Type B pancreatic cell (in vitro differentiated cells): ENCODE measurements around the gene MASP1. TPM values are rescaled to one million over a fixed set of nuclear protein-coding genes. Genes with fewer than 3 reads are reported as not detected.

ENCODE experiments used
- DNase-seq: peaks from one replicate; pipeline ENCODE4 v3.0.0; 2021; ENCODE audit warnings: mixed read lengths; ENCODE audit not compliant: unreplicated experiment; ENCODE audit errors: extremely low spot score
- H3K27ac Mint-ChIP-seq: 2 replicates; pipeline ENCODE4 v1.8.0; 2021; ENCODE audit warnings: mild to moderate bottlenecking, mixed read lengths
- H3K27me3 Mint-ChIP-seq: 2 replicates; pipeline ENCODE4 v1.8.0; 2021; ENCODE audit warnings: mixed read lengths
- H3K36me3 Mint-ChIP-seq: 2 replicates; pipeline ENCODE4 v1.8.0; 2021; ENCODE audit warnings: mixed read lengths
- H3K4me1 Mint-ChIP-seq: one replicate; pipeline ENCODE4 v1.8.0; 2021; ENCODE audit warnings: mixed read lengths; ENCODE audit not compliant: unreplicated experiment
- H3K4me3 Mint-ChIP-seq: 2 replicates; pipeline ENCODE4 v1.8.0; 2021; ENCODE audit warnings: mild to moderate bottlenecking, mixed read lengths
- H3K9me3 Mint-ChIP-seq: 2 replicates; pipeline ENCODE4 v1.8.0; 2021; ENCODE audit warnings: mixed read lengths
- CTCF ChIP-seq: fragments of 200-600 bp; sonication (generic); conservative IDR thresholded peaks from 2 replicates; pipeline ENCODE4 v1.5.0; 2021; ENCODE audit warnings: antibody characterized with exemption, mild to moderate bottlenecking
- total RNA-seq: library from RNA; stranded (reverse); gene quantifications from 2 replicates; pipeline ENCODE4 v1.2.1, GENCODE V29; 2021; ENCODE audit warnings: low replicate concordance

MASP1 gene
- total RNA-seq, 1 donor from 2014 or later, result 1.6 TPM

- H3K27ac Mint-ChIP-seq, result no peak overlapping the region
- H3K4me3 Mint-ChIP-seq, result no peak overlapping the region
- peaks cover 34% of the 10 kb centered on the region for H3K27me3 Mint-ChIP-seq
- H3K9me3 Mint-ChIP-seq, result no peaks in the 10 kb centered on the region
- H3K36me3 Mint-ChIP-seq, result no peaks in the 10 kb centered on the region
- no peak for TF ChIP-seq CTCF
- H3K4me1 Mint-ChIP-seq, result peaks cover 23% of the 10 kb centered on the region
- no peak for DNase-seq
These were observed 2.2 kb upstream of the MASP1 start for GRCh38 chr3:187293516-187294430.

DNA sequence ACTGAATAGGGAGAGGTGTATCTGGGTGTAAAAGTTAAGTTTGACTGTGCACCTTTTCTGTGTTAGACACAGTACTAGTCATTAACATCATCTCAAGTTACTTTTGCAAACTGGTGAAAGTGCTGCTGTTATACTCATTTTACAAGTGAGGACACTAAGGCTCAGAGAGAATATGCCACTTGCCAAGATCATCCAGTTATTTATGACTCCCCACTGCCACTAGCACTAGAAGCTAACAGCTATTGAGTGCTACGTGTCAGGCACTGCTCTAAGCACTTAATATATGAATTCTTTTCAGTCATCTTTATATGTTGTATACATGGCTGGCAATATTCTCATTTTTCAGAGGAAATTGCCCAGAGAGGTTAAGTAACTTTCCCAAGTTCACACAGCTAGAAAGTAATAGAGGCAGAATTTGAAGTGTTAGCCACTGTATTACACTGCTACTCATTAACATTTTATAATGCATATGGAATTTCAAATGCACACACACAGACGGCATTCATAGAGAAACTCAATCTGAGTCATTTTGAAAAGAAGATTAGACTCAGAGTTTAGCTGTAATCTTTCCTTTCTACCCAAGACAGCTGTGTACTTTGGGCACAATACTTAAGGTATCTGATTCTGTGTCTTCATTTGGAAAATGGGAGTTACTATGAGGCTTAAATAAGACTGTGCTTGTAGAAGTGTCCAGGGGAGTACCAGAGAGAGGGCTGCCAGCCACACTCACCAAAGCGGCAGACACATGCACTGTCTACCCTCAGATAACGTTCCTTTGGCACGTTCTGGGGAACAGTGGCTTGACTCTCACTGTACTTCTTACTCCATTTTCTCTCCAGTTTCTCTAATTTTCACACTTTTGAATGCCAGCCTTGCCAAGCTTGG lies 1.3 kb upstream of the MASP1 start:
- H3K4me3 Mint-ChIP-seq, result no peak overlapping the region
- no peak overlapping the region for H3K27ac Mint-ChIP-seq
- no peaks in the 10 kb centered on the region for H3K9me3 Mint-ChIP-seq
- peaks cover 34% of the 10 kb centered on the region for H3K27me3 Mint-ChIP-seq
- no peak for DNase-seq
- TF ChIP-seq CTCF, result no peak
- no peaks in the 10 kb centered on the region for H3K36me3 Mint-ChIP-seq
- peaks cover 23% of the 10 kb centered on the region for H3K4me1 Mint-ChIP-seq

GRCh38 chr3:187292181-187292580 lies 644 bp upstream of the MASP1 start:
- H3K4me3 Mint-ChIP-seq, result no peak overlapping the region
- H3K27ac Mint-ChIP-seq, result no peak overlapping the region

DNA sequence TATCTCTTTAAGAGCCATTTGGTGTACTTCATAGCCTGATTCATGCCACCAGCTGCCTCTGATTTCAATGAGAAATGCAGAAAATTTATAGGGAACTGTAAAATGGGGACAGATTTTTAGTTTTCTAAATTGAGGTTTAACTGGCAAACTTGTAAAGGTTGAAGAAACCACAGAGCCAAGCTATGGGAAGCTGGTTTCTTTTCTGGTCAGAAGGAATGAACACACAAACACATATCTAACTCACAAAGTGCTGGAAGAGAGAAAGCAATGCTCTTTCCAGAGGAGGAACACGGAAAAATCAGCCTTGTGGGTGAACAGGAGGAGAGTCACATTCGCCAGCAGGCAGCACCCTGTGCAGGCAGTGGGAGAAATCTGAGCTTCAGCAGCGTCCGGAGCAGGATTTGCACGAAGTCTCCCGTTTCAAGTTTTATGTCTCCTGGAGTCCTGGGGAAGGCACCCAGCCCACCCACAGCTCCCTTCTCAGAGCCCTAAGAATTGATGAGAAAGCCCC lies 481 bp downstream of the MASP1 start:
- Mint-ChIP-seq H3K27ac (no peak overlapping the region), H3K4me1 (peaks cover 23% of the 10 kb centered on the region), H3K9me3 (no peaks in the 10 kb centered on the region), H3K36me3 (no peaks in the 10 kb centered on the region), H3K27me3 (peaks cover 34% of the 10 kb centered on the region), H3K4me3 (peak overlapping the region; percentile 67)
- DNase-seq, result no peak
- TF ChIP-seq CTCF, result no peak

More at GRCh38 chr3:187292181-187292580, 644 bp upstream of the MASP1 start:
- TF ChIP-seq CTCF, result no peak
- H3K36me3 Mint-ChIP-seq, result no peaks in the 10 kb centered on the region
- peaks cover 34% of the 10 kb centered on the region for H3K27me3 Mint-ChIP-seq
- peaks cover 23% of the 10 kb centered on the region for H3K4me1 Mint-ChIP-seq
- H3K9me3 Mint-ChIP-seq, result no peaks in the 10 kb centered on the region
- no peak for DNase-seq

DNA sequence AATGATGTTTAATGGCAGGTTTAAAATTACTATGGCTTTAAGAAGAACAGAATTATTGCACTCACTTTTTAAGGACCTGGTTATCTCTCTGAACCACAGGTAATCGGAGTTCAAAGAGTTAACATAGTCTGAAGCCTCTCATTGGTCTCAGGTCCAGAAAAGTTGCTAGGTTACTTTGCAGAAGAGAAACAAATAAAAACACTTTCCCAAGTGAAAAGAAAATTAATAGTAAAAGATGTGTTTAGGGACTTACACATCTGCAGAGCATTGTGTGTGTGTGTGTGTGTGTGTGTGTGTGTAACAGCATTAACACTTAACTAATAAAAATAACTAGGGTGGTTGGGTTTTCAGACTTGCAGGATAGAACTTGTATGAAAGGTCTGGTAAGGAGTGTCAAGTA lies 1.0 kb downstream of the MASP1 start:
- no peaks in the 10 kb centered on the region for H3K9me3 Mint-ChIP-seq
- no peak overlapping the region for H3K4me3 Mint-ChIP-seq
- peaks cover 23% of the 10 kb centered on the region for H3K4me1 Mint-ChIP-seq
- H3K36me3 Mint-ChIP-seq, result no peaks in the 10 kb centered on the region
- no peak for TF ChIP-seq CTCF
- no peak overlapping the region for H3K27ac Mint-ChIP-seq
- peaks cover 32% of the 10 kb centered on the region for H3K27me3 Mint-ChIP-seq
- no peak for DNase-seq
